ENCODE measurements around the gene SMURF1.
"Not testable (repeated sequence)": the region's sequence is repeated elsewhere in the genome, so short reads cannot be mapped to it uniquely, and the experiment has no call there.

The SMURF1 gene

GRCh38 chr7:99050971-99051370 lies 92.9 kb downstream of the SMURF1 start:
- no peak overlapping the region for H3K4me3 ChIP-seq (ENCODE audit: low read depth, low read length)
- no peak for TF ChIP-seq CTCF (IDR thresholded peaks at IDR 0.05; ENCODE audit: low read depth, low read length)

DNA sequence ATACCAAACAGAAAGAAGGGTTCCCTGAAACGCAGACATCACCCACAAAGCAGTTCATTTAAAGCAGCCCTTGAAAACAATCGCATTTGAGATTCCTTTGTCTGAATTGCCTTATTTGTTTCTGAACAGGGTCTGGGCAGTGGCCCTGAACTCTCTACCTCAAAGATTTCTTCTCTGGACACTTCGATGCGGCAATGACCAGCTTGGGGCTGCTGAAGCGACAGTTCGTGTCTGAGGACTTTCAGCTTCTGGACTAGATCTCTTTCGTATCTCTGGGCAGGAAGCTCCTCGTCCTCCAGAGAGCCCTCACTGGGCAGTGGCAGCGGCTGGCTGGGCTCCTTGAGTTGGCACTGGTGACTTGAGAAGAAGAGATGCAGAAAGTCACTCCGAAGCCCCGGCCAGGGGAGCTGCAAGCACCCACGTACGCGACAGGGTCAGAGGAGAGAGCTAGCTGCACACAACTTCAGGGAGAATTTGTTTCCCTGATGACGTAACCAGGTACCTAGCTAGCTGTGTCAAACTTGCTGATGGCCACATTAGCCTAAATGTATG lies 96.3 kb downstream of the SMURF1 start:
- no peak for TF ChIP-seq CTCF (IDR thresholded peaks at IDR 0.05; ENCODE audit: low read depth, low read length)
- H3K4me3 ChIP-seq (ENCODE audit: low read depth, low read length): no peak overlapping the region

- TF ChIP-seq CTCF (IDR thresholded peaks at IDR 0.05; ENCODE audit: low read depth, low read length): no peak
- no peak overlapping the region for H3K4me3 ChIP-seq (ENCODE audit: low read depth, low read length)
These were observed 97.2 kb downstream of the SMURF1 start for GRCh38 chr7:99046722-99047121.

DNA sequence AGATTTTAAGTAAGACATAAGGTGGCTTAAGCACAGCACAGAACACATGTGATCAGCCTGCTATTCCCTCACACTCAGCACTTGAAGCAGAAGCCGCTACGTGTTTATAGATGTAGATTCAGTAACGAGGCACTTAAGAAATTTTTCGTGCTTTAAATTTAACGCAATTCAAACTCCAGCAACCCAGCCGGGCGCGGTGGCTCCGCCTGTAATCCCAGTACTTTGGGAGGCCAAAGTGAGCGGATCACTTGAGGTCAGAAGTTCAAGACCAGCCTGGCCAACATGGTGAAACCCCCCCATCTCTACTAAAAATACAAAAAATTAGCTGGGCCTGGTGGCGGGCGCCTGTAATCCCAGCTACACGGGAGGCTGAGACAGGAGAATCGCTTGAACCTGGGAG lies 97.6 kb downstream of the SMURF1 start:
- H3K4me3 ChIP-seq (ENCODE audit: low read depth, low read length): not testable (repeated sequence)

DNA sequence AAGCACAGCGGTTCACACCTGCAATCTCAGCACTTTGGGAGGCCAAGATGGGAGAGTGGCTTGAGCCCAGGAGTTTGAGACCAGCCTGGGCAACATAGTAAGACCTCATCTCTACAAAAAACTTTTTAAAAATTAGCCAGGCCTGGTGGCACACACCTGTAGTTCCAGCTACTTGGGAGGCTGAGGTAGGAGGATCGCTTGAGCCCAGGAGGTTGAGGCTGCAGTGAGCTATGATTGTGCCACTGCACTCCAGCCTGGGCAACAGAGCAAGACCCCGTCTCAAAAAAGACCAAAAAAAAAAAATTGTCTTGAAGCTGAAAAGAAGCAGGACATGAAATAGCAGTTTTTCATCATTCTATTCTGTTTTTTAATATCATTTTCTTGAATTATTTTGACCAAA lies 99.0 kb downstream of the SMURF1 start:
- not testable (repeated sequence) for H3K4me3 ChIP-seq (ENCODE audit: low read depth, low read length)

- no peak overlapping the region for H3K4me3 ChIP-seq (ENCODE audit: low read depth, low read length)
- TF ChIP-seq CTCF (IDR thresholded peaks at IDR 0.05; ENCODE audit: low read depth, low read length): no peak
These were observed 101.0 kb downstream of the SMURF1 start for GRCh38 chr7:99042957-99043356.

- TF ChIP-seq CTCF (IDR thresholded peaks at IDR 0.05; ENCODE audit: low read depth, low read length): no peak
- no peak overlapping the region for H3K4me3 ChIP-seq (ENCODE audit: low read depth, low read length)
These were observed 102.4 kb downstream of the SMURF1 start for GRCh38 chr7:99041526-99041925.

DNA sequence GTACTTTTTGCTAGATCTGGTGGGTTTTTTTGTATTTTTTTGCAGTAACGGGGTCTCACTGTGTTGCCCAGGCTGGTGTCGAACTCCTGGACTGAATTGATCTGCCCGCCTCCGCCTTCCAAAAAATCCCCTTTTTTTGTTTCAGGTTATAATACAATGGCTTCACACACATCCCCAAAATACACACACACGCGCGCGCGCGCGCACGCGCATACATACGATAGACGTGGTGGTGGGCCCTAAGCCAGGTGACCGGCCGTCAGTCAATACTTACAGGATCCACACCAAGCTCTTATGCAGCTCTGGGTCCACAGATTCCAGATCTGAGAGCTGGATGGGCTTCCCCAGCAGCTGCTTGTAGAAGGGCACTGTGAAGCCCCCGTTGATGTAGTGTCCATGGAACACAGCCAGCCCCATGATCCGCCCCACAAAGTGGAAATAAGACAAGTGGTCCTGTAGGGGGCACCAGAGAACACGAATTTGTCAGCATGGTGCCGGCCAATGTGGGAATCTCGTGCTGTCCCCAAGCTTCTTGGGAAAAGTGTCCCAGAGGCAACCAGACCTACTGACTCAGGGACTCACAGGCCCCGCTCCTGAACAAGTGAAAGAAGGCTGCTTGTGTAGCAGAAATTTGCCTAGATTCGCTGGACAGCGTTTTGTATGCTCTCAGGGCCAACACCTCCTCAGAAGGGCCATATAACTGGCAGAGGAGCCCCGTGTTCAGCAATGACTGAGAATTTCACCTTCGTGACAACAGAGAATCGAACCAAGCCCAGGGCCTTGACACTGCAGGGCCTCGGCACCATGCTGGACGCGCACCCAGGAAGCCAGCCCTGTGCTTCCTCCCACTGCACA lies 103.6 kb downstream of the SMURF1 start:
- H3K4me3 ChIP-seq (ENCODE audit: low read depth, low read length): no peak overlapping the region
- peak; percentile 51 for TF ChIP-seq CTCF (IDR thresholded peaks at IDR 0.05; ENCODE audit: low read depth, low read length)

Measured in WI38 (cell line).